ENCODE results near the gene CXorf38.

The CXorf38 gene, protein sequence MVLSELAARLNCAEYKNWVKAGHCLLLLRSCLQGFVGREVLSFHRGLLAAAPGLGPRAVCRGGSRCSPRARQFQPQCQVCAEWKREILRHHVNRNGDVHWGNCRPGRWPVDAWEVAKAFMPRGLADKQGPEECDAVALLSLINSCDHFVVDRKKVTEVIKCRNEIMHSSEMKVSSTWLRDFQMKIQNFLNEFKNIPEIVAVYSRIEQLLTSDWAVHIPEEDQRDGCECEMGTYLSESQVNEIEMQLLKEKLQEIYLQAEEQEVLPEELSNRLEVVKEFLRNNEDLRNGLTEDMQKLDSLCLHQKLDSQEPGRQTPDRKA

GRCh38 chrX:40647307-40648197 is at the start of gene CXorf38:
Gene CXorf38 (minus strand): TSS chrX:40647561. CDS start chrX:40647520, 41 bp downstream.
- DNase-seq, result peak; percentile 91

DNA sequence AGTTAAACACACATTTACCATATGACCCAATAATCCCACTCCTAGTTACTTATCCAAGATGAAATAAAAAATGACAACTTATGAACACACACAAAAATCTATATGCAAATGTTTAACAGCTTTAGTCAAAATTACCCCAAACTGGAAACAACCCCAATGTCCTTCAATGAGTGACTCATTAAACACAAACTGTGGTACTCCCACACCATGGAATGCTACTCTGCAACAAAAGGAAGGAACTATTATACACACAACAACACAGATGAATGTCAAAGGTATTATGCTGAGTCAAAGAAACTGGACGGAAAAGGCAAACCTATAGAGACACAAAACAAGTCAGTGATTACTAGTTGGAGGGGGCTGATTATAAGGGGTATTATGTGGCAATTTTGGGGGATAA is 47.4 kb upstream of the CXorf38 start:
- DNase-seq, result no peak

DNA sequence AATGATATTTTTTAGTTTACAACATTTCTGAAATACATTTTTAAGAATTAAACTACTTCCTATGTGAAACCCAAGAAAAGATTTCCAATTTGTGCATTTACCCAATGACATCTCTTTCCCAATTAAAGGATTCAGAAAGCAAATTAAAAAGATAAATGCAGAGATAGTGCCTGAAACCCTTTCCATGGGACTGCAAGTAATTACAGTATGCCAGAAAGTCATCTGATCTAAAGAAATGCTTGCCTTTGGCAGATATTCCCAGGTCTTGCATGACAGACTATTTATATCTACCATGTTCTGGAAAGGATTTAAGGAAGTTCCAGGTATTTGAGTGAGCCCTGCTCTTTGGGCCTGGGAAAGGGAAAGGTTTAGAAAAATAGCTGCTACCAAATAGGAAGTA is 41.6 kb upstream of the CXorf38 start:
- no peak for DNase-seq

DNA sequence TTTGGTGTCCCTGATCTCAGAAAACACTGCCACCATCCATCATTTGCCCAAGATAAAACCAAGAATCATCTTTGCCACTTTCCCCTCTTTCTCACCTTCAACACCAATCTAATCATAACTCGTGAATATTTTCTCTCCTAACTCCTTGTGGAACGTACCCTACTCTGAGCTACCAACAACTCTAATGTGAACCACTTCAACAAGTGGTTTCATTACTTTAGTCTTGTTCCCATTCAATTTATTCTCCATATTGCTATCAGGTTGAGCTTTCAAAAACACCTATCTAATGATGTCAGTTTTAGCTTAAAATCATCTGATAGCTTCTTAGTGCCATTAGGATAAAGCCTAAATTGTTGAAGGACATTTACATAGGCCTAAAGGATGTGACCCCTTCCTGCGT is 39.8 kb upstream of the CXorf38 start:
- no peak for DNase-seq

GRCh38 chrX:40685362-40685918 is 38.1 kb upstream of the CXorf38 start:
- DNase-seq, result no peak

DNA sequence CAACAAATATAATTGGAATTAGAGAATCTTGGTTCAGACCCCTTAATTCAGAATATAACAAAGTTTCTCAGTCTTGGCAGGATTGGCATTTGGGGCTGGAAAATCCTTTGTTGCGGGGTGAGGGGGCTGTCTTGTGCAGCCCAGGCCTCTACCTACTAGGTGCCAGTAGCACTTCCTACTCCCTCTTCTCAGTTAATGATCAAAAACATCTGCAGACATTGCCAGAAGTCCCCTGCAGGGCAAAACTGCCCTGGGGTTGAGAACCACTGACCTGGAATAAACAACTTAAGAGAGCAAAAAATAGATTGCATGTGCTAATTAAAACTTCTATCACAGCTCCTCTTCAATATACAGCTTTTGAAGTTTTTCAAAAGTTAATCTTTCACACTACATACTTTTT is 36.7 kb upstream of the CXorf38 start:
- DNase-seq, result no peak

DNA sequence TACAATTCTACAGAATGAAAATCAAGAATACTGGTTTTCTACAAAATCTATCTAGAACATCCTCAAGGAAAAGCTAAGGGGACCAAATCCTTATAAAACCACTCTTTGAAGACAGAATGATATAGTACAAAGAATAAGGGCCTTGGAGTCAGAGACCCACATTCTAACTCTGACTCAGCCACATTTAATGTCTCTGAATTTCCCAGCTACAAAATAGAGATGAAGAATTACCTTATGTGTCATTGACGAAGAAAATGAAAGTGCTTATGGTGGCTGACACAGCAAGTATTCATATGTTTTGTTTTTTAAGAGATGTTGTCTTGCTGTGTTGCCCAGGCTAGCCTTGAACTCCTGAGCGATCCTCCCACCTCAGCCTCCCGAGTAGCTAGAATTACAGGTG is 35.9 kb upstream of the CXorf38 start:
- DNase-seq, result no peak

- no peak for DNase-seq
Measured at GRCh38 chrX:40671126-40671525, 23.8 kb upstream of the CXorf38 start.

DNA sequence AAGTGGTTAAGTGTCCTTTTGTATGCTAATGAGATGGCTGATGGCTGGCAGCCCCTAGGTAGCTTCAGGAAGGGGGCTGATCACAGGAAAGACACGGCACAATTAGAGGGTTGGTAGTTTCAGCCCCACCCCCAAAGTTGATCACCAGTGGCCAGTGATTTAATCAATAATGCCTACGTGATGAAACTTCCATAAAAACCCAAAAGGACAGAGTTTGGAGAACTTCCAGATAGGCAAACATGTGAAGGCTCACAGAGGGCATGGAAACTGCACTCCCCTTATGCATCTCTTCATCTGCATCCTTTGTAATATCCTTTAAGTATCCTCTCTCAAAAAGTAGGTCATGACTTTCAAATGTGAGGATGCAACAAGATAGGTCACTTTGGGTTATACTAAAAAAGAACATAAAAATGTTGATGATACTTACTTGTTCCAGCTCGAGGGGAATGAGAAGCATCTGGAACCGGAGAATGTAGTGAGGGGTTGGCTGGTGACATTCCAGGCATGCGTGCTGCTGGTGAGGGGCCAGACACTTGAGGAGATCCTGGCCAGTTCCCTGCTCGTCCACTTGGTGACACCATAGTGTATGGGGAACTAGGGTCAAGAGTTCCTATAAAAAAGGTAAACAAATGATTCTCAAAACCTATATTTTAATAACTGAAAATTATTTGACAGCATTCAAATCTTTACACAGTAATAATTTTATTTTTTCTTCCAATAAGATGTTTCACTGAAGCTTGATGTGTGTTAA is 16.7 kb upstream of the CXorf38 start:
- no peak for DNase-seq

GRCh38 chrX:40663078-40663740 is 15.8 kb upstream of the CXorf38 start:
- DNase-seq, result no peak

GRCh38 chrX:40661489-40661888 is 14.1 kb upstream of the CXorf38 start:
- DNase-seq, result no peak

DNA sequence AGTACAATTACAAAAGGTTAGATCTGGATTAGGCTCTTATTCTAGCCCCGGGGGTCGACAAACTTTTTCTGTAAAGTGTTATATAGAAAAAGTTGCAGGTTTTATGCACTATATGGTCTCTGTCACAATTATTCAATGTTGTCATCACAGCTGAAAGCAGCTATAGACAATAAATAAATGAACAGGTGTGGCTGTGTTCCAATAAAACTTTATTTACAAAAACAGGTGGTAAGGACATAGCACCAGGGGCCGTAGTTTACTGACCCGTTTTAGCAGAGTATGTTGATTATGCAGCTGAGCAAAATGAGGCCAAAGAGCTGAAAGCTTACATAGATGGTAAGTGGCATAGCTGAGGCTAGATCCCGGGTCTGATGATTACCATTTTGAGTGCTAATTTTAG is 13.0 kb upstream of the CXorf38 start:
- no peak for DNase-seq

GRCh38 chrX:40653535-40653934 is 6.2 kb upstream of the CXorf38 start:
- no peak for DNase-seq

- DNase-seq, result no peak
Measured at GRCh38 chrX:40652664-40653063, 5.3 kb upstream of the CXorf38 start.

GRCh38 chrX:40651620-40652223 is 4.4 kb upstream of the CXorf38 start:
- peak; percentile 55 for DNase-seq

DNA sequence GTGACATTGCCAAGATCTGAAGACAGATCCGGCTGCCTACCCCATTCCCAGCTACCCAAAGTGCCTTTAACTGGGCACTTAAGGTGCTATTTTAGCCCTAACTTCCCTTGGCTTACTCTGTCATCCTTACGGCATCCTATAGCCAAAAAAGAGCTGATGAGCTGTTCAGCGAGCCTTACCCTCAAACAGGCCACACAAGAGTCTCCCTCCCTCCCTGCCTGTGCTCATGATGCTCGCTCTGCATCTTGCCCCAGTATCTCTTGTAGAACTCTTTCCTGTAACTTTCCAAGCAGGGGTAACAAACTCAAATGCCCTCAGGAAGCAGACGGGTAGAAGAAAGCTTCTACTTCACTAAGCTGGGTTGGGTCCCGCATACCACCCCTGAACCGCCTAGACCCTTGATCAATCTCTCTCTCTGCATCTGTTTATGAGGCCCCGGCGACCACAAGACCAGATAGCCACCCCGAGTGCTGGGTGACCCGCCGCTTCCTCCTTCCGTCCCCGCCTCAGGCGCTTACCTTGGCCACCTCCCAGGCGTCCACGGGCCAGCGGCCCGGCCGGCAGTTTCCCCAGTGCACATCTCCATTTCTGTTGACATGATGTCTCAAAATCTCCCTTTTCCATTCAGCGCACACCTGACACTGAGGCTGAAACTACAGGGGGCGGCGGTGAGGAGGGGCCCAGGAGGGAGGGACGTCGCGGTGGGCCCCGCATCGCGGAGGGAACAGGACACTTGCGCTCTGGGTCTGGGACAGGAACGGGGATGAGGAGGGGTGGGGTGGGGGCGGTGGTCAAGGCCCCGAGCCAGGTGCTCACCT is 663 bp downstream of the CXorf38 start:
- peak; percentile 16 for DNase-seq

GRCh38 chrX:40644821-40645358 is 2.5 kb downstream of the CXorf38 start:
- DNase-seq, result peak; percentile 25

DNA sequence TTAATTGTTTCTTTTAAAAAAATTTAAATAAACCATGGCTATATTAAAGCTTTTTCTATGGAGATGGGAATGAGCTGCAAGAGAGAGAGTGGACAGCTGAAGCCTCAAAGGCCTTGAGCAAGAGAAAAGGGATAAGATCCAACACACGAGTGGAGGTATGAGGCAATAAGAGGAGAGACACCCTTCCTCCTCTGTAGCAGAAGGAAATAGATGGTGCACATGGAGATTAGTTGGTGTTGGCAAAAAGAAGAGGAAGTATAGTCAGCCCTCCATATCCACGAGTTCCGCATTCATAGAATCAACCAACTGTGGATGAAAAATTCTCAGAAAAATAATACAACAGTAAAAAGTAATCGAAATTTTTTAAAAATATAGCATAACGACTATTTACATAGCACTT is 3.2 kb downstream of the CXorf38 start:
- DNase-seq, result no peak

- no peak for DNase-seq
Measured at GRCh38 chrX:40637687-40638086, 9.7 kb downstream of the CXorf38 start.

DNA sequence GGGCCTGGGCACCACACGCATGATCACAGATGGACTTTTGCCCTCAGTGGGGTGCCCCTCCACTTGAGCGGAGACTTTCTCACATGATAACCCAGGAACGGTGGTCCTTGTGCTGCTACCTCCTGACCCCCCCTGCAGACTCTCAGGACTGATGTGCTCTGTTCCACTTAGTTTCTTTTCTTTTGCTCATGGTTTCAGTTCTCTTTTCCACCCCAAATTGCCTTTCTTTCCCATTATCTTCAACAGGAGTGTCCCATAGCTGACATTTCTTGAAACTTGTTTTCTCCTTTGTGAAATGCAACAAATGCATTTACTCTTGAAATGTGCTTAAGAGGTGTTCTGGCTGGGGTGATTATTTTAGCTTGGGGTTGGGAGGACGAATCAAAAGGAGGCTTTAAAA is 15.2 kb downstream of the CXorf38 start:
- DNase-seq, result no peak

DNA sequence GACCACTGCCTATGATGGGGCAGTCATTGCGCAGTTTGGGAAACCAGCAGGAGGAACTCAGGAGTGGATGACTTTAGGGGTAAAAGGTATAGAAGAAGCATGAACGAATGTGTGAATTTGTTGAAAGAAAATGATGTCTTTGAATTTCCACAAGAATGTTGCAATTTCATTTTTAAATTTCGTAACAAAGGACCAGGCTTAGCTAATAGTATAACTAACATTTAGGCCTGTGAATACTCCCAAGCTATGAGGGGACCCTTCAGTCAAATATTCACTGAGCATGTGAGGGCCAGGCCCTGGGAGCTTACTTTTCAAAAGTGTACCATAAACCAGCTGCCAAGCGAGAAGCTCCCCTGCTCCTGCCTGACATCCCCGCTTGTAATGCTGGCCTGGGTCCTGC is 18.9 kb downstream of the CXorf38 start:
- no peak for DNase-seq

All from stimulated activated CD4-positive, alpha-beta T cell treated with anti-CD3 and anti-CD28 coated beads, Interleukin-1b, Interleukin-23, amount 100 ng/mL, for 48 hours (primary cell).